Keratinocyte (primary cell): Measurements from ENCODE around the gene ZFPL1.

ENCODE experiments used
- EZH2 ChIP-seq: IDR thresholded peaks from one replicate; pipeline ENCODE4 v1.6.1; 2012; ENCODE audit warnings: inconsistent platforms, mild to moderate bottlenecking, low read length, moderate library complexity
- TF ChIP-seq, protein P1 (sequence below), 3 experiments: IDR thresholded peaks in 1 of 3; conservative IDR thresholded peaks in 1 of 3; optimal IDR thresholded peaks in 1 of 3; 2 replicates in 2 of 3; 3 replicates in 1 of 3; pipeline versions ENCODE3 to v1.5.1; 2011; ENCODE audit warnings: low read length in 3 of 3, mild to moderate bottlenecking in 3 of 3, moderate library complexity in 2 of 3, control low read depth in 1 of 3, inconsistent platforms in 1 of 3; ENCODE audit not compliant: insufficient read depth in 2 of 3; ENCODE audit errors: extremely low read depth in 1 of 3

DNA sequence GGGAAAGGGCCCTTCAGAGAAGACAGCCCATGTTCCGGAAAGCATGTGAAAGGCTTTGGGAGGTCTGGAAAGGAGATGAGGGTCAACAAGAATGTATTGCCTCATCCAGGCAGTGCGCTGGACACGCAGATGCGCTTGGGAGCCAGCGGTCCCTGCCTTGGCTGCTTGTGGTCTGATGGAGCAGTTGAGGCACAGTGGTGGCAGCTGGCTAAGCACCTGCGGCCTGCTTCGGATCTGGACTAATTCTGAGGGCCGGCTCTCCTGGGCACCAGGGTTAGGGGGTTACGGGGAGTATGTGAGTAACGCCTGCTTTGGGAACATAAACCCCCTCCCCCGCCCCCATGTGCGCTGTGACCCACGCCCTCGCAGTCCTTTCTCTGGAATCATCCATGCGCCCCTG, 23.1 kb downstream of the ZFPL1 start:
- TF ChIP-seq, protein P1, sequence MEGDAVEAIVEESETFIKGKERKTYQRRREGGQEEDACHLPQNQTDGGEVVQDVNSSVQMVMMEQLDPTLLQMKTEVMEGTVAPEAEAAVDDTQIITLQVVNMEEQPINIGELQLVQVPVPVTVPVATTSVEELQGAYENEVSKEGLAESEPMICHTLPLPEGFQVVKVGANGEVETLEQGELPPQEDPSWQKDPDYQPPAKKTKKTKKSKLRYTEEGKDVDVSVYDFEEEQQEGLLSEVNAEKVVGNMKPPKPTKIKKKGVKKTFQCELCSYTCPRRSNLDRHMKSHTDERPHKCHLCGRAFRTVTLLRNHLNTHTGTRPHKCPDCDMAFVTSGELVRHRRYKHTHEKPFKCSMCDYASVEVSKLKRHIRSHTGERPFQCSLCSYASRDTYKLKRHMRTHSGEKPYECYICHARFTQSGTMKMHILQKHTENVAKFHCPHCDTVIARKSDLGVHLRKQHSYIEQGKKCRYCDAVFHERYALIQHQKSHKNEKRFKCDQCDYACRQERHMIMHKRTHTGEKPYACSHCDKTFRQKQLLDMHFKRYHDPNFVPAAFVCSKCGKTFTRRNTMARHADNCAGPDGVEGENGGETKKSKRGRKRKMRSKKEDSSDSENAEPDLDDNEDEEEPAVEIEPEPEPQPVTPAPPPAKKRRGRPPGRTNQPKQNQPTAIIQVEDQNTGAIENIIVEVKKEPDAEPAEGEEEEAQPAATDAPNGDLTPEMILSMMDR (optimal IDR thresholded peaks at IDR 0.05 in 1 of 3, IDR thresholded peaks at IDR 0.05 in 1 of 3, conservative IDR thresholded peaks at IDR 0.05 in 1 of 3; ENCODE audit: extremely low read depth in 1 of 3, insufficient read depth in 2 of 3, low read length in 3 of 3): no peak
- no peak for TF ChIP-seq EZH2
